Mucosa of rectum (tissue), 2 donors: ENCODE results near the gene LRMDA.

ENCODE experiments used
- H3K27ac ChIP-seq, 2 donors: one replicate each; pipeline ENCODE4 v1.7.0; 2013; ENCODE audit warnings: inconsistent platforms in 2 of 2, low read depth in 2 of 2, low read length in 2 of 2
- H3K27me3 ChIP-seq, 2 donors: one replicate each; pipeline ENCODE4 v1.7.0; 2013; ENCODE audit warnings: low read length in 2 of 2; ENCODE audit not compliant: control insufficient read depth in 2 of 2, insufficient read depth in 2 of 2
- H3K36me3 ChIP-seq, 2 donors: one replicate each; pipeline ENCODE4 v1.7.0; 2013; ENCODE audit warnings: low read length in 2 of 2; ENCODE audit not compliant: control insufficient read depth in 2 of 2, insufficient read depth in 2 of 2
- H3K4me1 ChIP-seq, 2 donors: one replicate each; pipeline ENCODE4 v1.7.0; 2013; ENCODE audit warnings: low read length in 2 of 2, mild to moderate bottlenecking in 1 of 2; ENCODE audit not compliant: control insufficient read depth in 2 of 2, insufficient read depth in 2 of 2
- H3K4me3 ChIP-seq, 2 donors: one replicate each; pipeline ENCODE4 v1.7.0; 2013; ENCODE audit warnings: low read length in 2 of 2
- H3K9ac ChIP-seq, 2 donors: one replicate each; pipeline ENCODE4 v1.7.0; 2013; ENCODE audit warnings: low read length in 2 of 2, low read depth in 1 of 2, mild to moderate bottlenecking in 1 of 2
- H3K9me3 ChIP-seq, 2 donors: one replicate each; pipeline ENCODE4 v1.7.0; 2013; ENCODE audit warnings: low read length in 2 of 2; ENCODE audit not compliant: control insufficient read depth in 2 of 2
- donor health status: healthy.
- donor health status: Normal muscosa, but diverticular disease.

LRMDA gene

DNA sequence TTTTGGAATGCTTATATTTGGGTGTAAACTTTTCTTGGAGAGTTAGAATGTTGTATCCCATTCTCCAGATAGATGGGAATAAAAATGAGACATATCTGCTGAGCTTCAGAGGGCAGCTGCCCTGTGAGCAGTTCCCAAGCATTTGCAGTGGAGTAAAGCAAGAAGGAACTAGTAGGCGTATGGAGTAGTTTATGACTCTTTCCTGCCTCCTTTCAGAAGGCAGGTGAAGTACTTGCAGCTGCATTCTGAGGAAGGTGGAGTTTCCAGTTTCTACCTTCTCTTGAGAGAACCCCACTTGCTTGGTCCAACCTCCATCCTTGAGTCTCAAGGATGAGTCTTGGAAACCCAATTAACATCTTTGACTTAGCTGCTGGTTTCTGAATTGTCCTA is 563.6 kb downstream of the LRMDA start:
- Histone ChIP-seq H3K27me3 (no peaks in the 10 kb centered on the region), H3K4me1 (no peaks in the 10 kb centered on the region), H3K9ac (no peak overlapping the region), H3K4me3 (no peak overlapping the region), H3K27ac (no peak overlapping the region), H3K36me3 (no peaks in the 10 kb centered on the region), H3K9me3 (no peaks in the 10 kb centered on the region)

DNA sequence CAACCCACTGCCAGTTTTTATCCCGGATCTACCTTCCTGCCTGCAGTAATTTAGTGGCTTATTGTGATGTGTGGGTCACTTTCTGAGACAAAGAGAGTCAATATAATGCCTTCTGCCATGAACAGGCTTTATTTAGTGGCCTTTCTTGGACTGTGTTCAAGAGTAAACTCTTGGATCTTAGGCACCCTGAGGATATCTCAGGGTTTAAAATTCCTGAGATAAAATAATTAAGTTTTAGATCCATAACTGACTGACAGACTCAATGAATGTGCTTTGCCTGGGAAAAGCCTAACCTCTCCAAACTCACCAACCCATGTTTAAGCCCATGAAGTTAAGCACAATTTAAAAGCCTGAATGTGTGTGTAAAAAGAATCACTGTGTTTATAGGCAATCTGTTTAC is 564.3 kb downstream of the LRMDA start:
- H3K9me3 ChIP-seq, result no peaks in the 10 kb centered on the region
- H3K4me1 ChIP-seq, result no peaks in the 10 kb centered on the region
- H3K27ac ChIP-seq, result no peak overlapping the region
- no peak overlapping the region for H3K9ac ChIP-seq
- H3K36me3 ChIP-seq, result no peaks in the 10 kb centered on the region
- H3K27me3 ChIP-seq, result no peaks in the 10 kb centered on the region
- H3K4me3 ChIP-seq, result no peak overlapping the region

DNA sequence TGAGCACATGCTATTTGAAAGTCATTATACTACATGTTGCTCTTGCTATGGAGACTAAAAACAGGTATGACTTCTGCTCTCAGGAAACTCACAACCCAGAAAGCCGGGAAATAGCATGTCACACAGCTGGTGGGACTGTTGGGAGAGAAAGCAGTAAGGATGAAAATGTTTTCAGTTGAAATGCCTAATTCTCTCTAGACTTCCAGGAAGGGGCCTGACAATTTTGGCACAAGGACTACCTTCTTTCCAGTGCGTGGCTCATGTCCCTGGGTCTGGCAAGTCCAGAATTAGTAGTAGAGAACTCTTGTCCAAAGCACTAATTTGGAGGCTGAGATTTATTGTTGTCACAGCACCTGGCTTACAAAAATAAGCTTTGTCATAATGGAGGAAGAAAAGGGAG is 567.6 kb downstream of the LRMDA start:
- Histone ChIP-seq H3K27me3 (no peaks in the 10 kb centered on the region), H3K9me3 (no peaks in the 10 kb centered on the region), H3K27ac (no peak overlapping the region), H3K36me3 (no peaks in the 10 kb centered on the region), H3K9ac (no peak overlapping the region), H3K4me3 (no peak overlapping the region), H3K4me1 (no peaks in the 10 kb centered on the region)

DNA sequence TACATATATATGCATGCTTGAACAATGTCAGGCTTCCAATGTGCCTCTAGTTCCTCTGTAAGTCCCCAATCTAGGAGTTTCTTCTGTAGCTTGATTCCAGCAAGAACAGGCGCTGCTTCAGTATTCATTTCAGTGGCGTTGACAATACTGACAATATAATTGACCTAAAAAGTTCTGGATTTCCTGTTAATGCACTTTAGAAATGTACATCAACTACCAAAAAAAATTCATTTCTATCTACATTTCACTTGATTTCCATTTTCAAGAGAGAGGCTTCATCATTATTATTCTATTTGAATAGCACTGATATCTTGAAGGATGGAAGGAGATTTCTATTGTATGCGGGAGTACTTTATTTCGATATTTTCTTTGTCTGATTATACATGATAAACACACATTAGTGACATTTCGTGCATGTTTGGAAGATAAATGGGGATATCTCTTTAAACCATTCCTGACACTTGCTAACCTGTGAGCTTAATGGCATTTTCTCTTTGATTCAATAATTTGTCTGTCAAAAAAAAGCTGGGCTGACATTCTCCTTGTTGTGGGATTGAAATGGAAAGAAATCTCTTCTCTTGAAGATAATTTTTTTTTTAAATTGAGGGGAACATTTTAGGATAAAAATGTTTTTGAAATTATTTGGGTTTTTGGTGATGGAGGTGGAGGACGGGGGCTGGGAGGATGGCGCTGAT is 568.2 kb downstream of the LRMDA start:
- no peaks in the 10 kb centered on the region for H3K9me3 ChIP-seq
- no peak overlapping the region for H3K27ac ChIP-seq
- no peak overlapping the region for H3K4me3 ChIP-seq
- no peak overlapping the region for H3K9ac ChIP-seq
- H3K27me3 ChIP-seq, result no peaks in the 10 kb centered on the region
- no peaks in the 10 kb centered on the region for H3K36me3 ChIP-seq
- no peaks in the 10 kb centered on the region for H3K4me1 ChIP-seq

DNA sequence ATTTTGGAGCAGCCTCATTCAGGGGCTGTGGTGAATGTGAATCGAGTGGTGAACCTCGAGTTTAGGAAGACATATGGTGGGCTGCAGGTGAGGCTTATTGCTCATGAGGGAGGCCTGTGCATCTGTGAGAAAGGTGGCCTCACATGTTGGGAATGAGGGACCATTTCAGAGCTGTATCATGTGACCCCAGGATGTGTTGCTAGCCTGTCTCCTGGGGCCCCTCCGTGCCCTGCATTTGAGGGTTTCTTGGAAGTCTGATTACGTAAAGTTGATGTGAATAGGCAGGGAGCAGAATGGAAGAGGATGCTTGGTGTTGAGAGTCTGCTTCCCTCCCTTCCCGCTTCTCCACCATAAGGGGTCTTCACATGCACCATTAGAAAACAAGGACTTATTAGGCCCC is 569.1 kb downstream of the LRMDA start:
- H3K27me3 ChIP-seq, result no peaks in the 10 kb centered on the region

DNA sequence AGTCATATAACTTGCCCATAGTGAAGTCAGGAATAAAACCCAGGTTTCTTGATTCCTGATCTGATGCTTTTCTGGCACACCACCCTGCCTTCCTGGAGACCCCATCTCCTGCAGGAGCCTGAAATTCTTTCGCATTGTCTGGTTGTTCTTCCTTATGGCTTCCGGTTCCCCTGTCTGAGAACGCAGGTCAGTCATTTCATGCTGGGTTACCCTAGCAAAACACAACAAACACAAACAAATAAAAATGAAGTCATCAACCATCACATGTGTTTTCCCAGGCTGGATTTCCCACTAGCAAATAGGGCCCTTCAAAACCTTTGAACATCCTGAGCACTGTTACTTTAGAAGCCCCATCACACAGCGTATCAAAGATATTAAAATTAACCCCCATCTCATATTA is 569.6 kb downstream of the LRMDA start:
- Histone ChIP-seq H3K36me3 (no peaks in the 10 kb centered on the region), H3K9me3 (no peaks in the 10 kb centered on the region), H3K27ac (no peak overlapping the region), H3K4me1 (no peaks in the 10 kb centered on the region), H3K27me3 (no peaks in the 10 kb centered on the region), H3K9ac (no peak overlapping the region), H3K4me3 (no peak overlapping the region)

More for the DNA sequence above, 569.1 kb downstream of the LRMDA start:
- Histone ChIP-seq H3K27ac (no peak overlapping the region), H3K9me3 (no peaks in the 10 kb centered on the region), H3K4me3 (no peak overlapping the region), H3K9ac (no peak overlapping the region), H3K36me3 (no peaks in the 10 kb centered on the region), H3K4me1 (no peaks in the 10 kb centered on the region)

DNA sequence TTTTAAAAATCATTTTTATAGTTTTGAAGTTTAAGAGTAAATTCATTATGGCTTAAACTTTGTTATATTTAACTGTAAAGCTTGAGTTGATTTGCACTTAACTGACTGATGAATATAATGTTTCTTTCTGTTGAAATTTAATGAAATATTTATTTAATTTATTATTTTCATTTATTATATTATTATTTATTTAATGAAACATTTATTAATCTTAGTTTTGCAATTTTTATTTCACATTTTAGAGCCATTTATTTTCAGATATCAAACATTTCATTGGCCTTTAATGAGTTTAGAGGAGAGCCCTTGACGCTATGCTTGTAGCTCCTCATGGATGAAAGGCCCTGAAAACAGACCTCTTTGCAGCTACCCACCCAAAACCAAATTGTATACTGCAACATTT is 570.0 kb downstream of the LRMDA start:
- no peaks in the 10 kb centered on the region for H3K36me3 ChIP-seq
- no peak overlapping the region for H3K9ac ChIP-seq
- no peaks in the 10 kb centered on the region for H3K27me3 ChIP-seq
- H3K9me3 ChIP-seq, result no peaks in the 10 kb centered on the region
- no peaks in the 10 kb centered on the region for H3K4me1 ChIP-seq
- no peak overlapping the region for H3K27ac ChIP-seq
- no peak overlapping the region for H3K4me3 ChIP-seq

DNA sequence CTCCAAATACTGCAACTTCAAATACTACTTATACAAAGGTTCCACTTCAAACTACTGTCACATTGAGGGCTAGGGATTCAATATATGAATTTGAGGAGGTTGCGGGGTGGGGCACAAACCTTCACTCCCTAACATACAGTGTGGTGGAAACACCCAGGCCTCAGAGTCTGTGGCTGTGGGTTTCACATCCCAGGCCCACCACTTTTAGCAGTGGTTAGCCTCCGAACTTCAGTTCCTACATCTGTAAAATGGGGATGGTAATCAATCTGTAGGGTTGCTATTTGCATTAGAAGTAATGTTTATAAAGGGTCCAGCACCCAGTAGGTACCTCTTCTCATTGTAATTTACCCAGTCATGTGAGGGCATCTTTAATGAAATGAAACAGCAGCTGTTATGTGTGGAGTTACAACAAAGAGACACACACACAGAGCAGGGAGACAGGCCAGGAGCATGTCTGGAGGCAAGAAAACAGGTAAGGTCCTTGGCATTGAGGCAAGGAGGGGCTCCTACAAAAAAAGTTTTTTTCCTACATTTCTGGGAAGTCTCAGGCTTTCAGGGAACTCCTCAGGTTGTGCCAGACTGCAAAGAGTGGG is 570.9 kb downstream of the LRMDA start:
- Histone ChIP-seq H3K4me3 (no peak overlapping the region), H3K36me3 (no peaks in the 10 kb centered on the region), H3K27me3 (no peaks in the 10 kb centered on the region), H3K9me3 (no peaks in the 10 kb centered on the region), H3K9ac (no peak overlapping the region), H3K4me1 (no peaks in the 10 kb centered on the region), H3K27ac (no peak overlapping the region)

DNA sequence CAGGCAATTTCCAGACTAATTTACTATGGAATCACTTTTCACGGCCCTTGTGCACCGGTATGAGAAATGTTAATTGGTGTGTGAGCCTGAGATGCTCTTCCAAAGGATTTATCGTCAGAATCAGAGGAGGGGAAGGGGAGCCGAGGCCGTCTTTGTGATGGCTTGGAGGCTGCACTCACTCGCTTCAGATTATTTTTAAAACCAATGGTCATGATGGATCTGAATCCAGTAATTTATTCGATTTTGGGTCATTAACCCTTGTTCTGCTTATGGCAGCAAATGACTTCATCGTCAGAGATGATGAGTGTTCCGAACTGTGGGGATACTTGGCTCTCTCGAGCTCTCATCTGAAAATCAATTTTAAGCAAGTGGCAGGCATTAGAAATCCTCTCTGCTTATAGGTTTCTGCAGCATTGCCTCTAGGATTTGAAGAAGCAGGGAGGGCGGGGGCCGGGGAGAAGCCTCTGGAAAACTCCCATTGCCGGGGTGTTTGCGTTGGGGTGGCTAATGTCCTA is 576.3 kb downstream of the LRMDA start:
- no peaks in the 10 kb centered on the region for H3K4me1 ChIP-seq
- no peak overlapping the region for H3K27ac ChIP-seq
- no peak overlapping the region for H3K9ac ChIP-seq
- no peak overlapping the region for H3K4me3 ChIP-seq
- H3K27me3 ChIP-seq, result no peaks in the 10 kb centered on the region
- no peaks in the 10 kb centered on the region for H3K36me3 ChIP-seq
- no peaks in the 10 kb centered on the region for H3K9me3 ChIP-seq

DNA sequence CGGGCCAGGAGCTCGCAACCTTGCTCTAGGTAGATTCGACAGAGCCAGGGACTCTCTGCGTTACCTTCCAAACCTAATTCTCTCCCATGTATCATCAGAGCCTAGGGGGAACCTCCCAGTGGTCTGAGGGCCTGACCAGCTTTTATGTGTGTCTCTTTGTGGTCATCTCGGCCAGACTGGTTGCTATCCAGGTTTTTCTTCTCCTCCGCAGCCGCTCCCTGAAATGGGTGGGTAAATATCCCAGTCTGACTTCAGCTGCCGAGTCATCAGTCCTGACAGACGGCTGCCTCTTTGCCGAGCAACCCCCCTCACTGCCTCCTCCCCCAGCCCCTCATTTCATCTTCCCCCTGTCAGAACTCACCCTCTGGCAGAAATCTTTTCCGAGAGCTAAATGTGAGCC is 578.1 kb downstream of the LRMDA start:
- H3K4me1 ChIP-seq, result no peaks in the 10 kb centered on the region
- H3K36me3 ChIP-seq, result no peaks in the 10 kb centered on the region
- no peaks in the 10 kb centered on the region for H3K27me3 ChIP-seq
- H3K9me3 ChIP-seq, result no peaks in the 10 kb centered on the region
- no peak overlapping the region for H3K9ac ChIP-seq
- no peak overlapping the region for H3K4me3 ChIP-seq
- H3K27ac ChIP-seq, result no peak overlapping the region
